Activated B cell treated with CpG ODN at 0.5 μM for 24 hours (primary cell): ENCODE results near the gene EWSR1. TPM values are rescaled to one million over a fixed set of nuclear protein-coding genes. Genes with fewer than 3 reads are reported as not detected.

Source experiments
- ATAC-seq: fragments of 200-7000 bp; cut with Tn5 transposase; one replicate; pipeline ENCODE4 v1.10.0; 2021; ENCODE audit warnings: low read depth, mild to moderate bottlenecking, moderate library complexity
- CTCF ChIA-PET: fragments of 350-600 bp; sonication (Branson Sonifier 250); formaldehyde crosslinking; loops from one replicate; lab custom pipeline; 2021; ENCODE audit warnings: antibody characterized with exemption; lab: Charles Lee
- POLR2A ChIA-PET: fragments of 350-600 bp; sonication (Branson Sonifier 250); formaldehyde crosslinking; loops from one replicate; lab custom pipeline; 2021; ENCODE audit warnings: antibody characterized with exemption; lab: Charles Lee
- DNase-seq: peaks from one replicate; pipeline ENCODE4 v3.0.0; 2022
- H3K27ac Mint-ChIP-seq: one replicate; pipeline ENCODE4 v1.8.0; 2020; ENCODE audit warnings: mixed read lengths
- H3K27me3 Mint-ChIP-seq: one replicate; pipeline ENCODE4 v1.8.0; 2021; ENCODE audit warnings: mixed read lengths
- H3K36me3 Mint-ChIP-seq: one replicate; pipeline ENCODE4 v1.8.0; 2021; ENCODE audit warnings: low read depth, mixed read lengths
- H3K4me1 Mint-ChIP-seq: one replicate; pipeline ENCODE4 v1.8.0; 2021; ENCODE audit warnings: mixed read lengths
- H3K4me3 Mint-ChIP-seq: one replicate; pipeline ENCODE4 v1.8.0; 2020; ENCODE audit warnings: mild to moderate bottlenecking, mixed read lengths
- H3K9me3 Mint-ChIP-seq: one replicate; pipeline ENCODE4 v1.8.0; 2020; ENCODE audit warnings: mixed read lengths
- intact Hi-C: fragments of 100-400 bp; cut with micrococcal nuclease; formaldehyde crosslinking; loops from one replicate; pipeline ENCODE4 v1.15.1; 2024
- total RNA-seq: library from RNA; stranded (reverse); gene quantifications from 2 replicates; pipeline ENCODE4 v1.2.3, GENCODE V29; 2022
- TF ChIP-seq, protein P1 (sequence below): fragments of 200-600 bp; IDR thresholded peaks from one replicate; pipeline ENCODE4 v1.8.0; 2022; ENCODE audit warnings: antibody characterized with exemption, mild to moderate bottlenecking

Gene EWSR1
- total RNA-seq, 1 donor from 2014 or later: 382 TPM

DNA sequence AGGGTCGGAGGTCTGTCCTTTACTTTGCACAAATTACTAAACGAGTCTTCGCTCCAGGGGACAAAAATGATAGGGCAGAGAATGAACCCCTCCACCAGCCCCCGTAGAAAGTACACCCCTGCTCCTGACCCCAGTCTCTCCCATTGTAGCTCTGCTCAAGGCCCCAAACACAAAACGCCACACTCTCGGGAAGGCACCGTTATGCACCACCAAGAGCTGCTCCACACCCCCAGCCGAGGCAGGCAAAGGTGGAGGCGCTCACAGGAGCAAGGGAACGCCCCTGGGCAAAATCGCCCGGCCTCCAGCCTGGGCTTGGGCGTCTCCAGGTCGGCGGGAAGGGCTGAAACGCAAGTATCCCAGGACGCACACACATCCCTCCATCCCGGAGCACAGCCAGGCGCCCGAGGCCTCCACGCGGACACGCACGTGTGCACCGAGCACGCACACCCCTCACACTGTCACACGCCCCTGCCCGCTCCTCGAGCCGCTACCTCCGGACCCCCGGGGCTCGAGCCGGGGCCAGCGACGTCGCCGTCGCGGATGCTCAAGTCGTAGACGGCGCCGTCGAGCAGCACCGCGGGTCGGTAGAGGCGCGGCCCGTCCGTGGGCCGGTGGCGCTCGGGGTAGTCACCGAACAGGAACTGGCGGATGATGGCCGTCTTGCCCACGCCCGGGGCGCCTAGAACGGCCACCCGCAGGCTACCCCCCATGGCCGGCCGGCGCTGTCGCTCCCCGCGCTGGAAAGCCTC is 46.6 kb downstream of the EWSR1 start:
- POLR2A ChIA-PET: interaction anchor here (0.5 kb wide), 1 partner anchor 245 kb away, joined by 4 read pairs; no protein-coding TSS in a partner anchor
- peaks cover 34% of the 10 kb centered on the region for H3K27me3 Mint-ChIP-seq
- no peaks in the 10 kb centered on the region for H3K9me3 Mint-ChIP-seq
- TF ChIP-seq, protein P1, sequence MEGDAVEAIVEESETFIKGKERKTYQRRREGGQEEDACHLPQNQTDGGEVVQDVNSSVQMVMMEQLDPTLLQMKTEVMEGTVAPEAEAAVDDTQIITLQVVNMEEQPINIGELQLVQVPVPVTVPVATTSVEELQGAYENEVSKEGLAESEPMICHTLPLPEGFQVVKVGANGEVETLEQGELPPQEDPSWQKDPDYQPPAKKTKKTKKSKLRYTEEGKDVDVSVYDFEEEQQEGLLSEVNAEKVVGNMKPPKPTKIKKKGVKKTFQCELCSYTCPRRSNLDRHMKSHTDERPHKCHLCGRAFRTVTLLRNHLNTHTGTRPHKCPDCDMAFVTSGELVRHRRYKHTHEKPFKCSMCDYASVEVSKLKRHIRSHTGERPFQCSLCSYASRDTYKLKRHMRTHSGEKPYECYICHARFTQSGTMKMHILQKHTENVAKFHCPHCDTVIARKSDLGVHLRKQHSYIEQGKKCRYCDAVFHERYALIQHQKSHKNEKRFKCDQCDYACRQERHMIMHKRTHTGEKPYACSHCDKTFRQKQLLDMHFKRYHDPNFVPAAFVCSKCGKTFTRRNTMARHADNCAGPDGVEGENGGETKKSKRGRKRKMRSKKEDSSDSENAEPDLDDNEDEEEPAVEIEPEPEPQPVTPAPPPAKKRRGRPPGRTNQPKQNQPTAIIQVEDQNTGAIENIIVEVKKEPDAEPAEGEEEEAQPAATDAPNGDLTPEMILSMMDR: no peak
- CTCF ChIA-PET: no interaction called here
- intact Hi-C loops: no loop called here
- DNase-seq: no peak
- peaks cover 31% of the 10 kb centered on the region for H3K4me1 Mint-ChIP-seq
- no peaks in the 10 kb centered on the region for H3K36me3 Mint-ChIP-seq
- no peak overlapping the region for H3K27ac Mint-ChIP-seq
- ATAC-seq: no peak
- peak overlapping the region; percentile 52 for H3K4me3 Mint-ChIP-seq

DNA sequence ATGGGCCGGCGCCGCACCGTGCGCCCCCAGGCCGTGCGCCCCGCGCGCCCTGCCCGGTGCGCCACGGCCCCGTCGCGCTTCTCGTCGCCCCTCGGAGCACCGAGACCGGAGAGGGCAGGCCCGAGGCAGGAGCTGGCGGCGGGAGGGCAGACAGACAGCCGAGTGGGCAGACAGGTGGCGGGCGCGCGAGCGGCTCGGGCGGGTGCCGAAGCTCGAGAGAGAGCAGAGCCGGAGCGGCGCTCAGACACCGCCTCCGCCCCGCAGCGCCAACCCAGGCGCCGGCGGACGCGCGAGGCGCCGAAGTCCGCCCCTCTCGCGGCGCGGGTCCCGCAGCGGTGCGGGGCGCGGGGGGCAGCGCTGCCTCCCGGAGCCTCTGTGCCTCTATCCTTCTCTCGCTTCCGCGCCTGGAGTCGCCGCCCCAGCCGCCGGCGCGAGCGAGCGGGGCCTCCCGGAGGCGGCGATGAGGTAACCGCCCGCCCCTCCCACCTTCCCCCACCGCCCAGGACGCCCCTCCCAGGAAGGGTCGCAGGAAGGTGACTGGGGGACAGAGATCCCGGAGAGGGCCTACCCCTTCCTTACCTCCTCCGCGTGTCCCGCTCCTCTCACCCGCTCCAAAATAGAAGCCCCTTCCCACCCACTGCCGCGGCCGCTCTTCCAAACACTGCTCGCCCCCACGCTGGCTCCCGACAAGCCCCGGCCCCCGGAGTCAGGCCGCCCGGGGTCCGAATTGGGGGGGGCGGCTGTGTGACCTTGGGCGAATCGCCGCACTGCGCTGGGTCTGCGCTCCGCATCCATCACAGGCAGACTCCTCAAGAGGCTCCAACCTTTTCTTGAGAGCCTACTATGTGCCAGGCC is 47.4 kb downstream of the EWSR1 start, which contains the start of gene RASL10A:
Gene RASL10A (minus strand): TSS at position 412 of the 855 bp plus-strand sequence. CDS start 451 bp downstream, outside the sequence.
- peak within 1 kb of the TSS; percentile 52 for H3K4me3 Mint-ChIP-seq
- ChIA-PET POLR2A (no interaction called here), CTCF (no interaction called here)
- H3K27me3 Mint-ChIP-seq: peaks cover 34% of the 10 kb centered on the region
- DNase-seq: no peak
- no peak within 1 kb of the TSS for H3K27ac Mint-ChIP-seq
- H3K36me3 Mint-ChIP-seq: no peaks in the 10 kb centered on the region
- peaks cover 31% of the 10 kb centered on the region for H3K4me1 Mint-ChIP-seq
- ATAC-seq: no peak
- TF ChIP-seq, protein P1: no peak
- H3K9me3 Mint-ChIP-seq: no peaks in the 10 kb centered on the region
- intact Hi-C loops: no loop called here

DNA sequence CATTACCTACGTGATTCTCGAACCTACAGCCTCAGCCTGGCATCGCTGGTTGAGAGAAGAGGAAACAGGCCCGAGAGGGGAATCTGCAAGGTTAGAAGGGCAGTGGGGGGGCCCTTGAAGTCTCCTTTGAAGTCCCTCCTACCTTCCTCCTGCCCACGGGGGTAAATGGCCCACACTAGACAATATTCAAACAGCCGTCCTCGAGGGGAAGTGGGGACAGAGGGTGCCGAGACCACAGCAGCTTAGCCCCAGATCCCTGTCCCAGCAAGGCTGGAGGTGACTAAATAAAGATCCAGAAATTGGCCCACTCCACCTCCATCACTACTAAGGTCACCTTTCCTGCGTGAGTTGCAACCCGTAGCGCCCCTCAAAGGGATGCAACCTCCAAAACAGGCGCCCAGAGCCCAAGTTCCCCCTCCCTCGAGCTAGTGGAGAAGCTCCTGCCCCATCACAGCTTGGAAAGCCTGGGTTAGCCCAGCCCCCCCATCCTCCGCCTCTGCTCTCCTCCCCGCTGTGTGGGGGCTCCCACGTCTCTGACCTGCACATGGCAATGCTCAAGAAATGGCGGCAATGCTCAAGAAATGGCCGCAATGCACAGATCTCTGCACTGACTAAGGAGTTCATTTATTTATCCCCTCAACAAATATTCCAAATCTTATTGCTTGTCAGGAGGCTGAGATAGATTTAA is 48.2 kb downstream of the EWSR1 start:
- DNase-seq (no peak), ATAC-seq (no peak)
- TF ChIP-seq, protein P1: no peak
- intact Hi-C loops: no loop called here
- no peaks in the 10 kb centered on the region for H3K9me3 Mint-ChIP-seq
- no peak overlapping the region for H3K27ac Mint-ChIP-seq
- CTCF ChIA-PET: no interaction called here
- H3K4me3 Mint-ChIP-seq: no peak overlapping the region
- peaks cover 33% of the 10 kb centered on the region for H3K27me3 Mint-ChIP-seq
- peaks cover 23% of the 10 kb centered on the region for H3K4me1 Mint-ChIP-seq
- no peaks in the 10 kb centered on the region for H3K36me3 Mint-ChIP-seq
- POLR2A ChIA-PET: interaction anchor here (0.5 kb wide), 1 partner anchor 54 kb away, joined by 3 read pairs; no protein-coding TSS in a partner anchor

DNA sequence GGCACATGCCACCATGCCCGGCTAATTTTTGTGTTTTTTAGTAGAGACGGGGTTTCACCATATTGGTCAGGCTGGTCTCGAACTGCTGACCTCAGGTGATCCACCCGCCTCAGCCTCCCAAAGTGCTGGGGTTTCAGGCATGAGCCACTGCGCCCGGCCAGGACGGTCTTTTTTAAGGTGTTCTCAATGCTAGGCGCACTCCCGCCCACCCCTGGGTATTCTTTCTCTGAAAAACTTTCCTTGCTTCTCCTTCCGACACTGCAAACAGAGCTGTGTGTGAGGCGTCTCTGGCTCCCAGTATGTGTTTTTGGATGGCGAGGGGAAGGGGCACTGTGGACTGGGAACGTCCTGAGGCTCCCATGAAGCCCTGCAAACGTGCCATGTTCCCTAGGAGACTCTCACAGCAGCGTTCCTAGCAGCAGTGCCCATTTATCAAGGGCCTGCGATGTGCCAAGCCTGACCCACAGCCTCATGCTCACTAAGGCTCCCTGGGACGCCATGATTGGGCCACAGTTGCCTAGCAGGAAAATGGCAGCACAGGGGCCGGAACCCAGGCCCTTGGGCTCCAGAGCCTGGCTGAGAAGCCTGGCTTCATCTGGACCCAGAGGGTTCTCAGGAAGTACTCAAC is 49.9 kb downstream of the EWSR1 start:
- intact Hi-C loops: no loop called here
- no peak for DNase-seq
- H3K4me3 Mint-ChIP-seq: no peak overlapping the region
- POLR2A ChIA-PET: no interaction called here
- no peaks in the 10 kb centered on the region for H3K36me3 Mint-ChIP-seq
- H3K27me3 Mint-ChIP-seq: peaks cover 22% of the 10 kb centered on the region
- CTCF ChIA-PET: no interaction called here
- no peak for ATAC-seq
- TF ChIP-seq, protein P1: no peak
- H3K27ac Mint-ChIP-seq: no peak overlapping the region
- peaks cover 19% of the 10 kb centered on the region for H3K4me1 Mint-ChIP-seq
- H3K9me3 Mint-ChIP-seq: no peaks in the 10 kb centered on the region
